ENCODE data around the gene CCDC15. TPM values are rescaled to one million over a fixed set of nuclear protein-coding genes. Genes with fewer than 3 reads are reported as not detected.

CCDC15 gene
- total RNA-seq, 1 experiment from 2014 or later = 2.8 TPM

- H3K9me3 ChIP-seq (ENCODE audit: control insufficient read depth, low read depth, low read length) = no peaks in the 10 kb centered on the region
- H3K9me3 Mint-ChIP-seq = peaks cover 2 to 5% of the 10 kb centered on the region in 2 experiments; a peak in 2 of 5 replicates
- H4K8ac ChIP-seq (replicated peaks; ENCODE audit: insufficient read length, low read depth, low read length) = no peak overlapping the region
- H3K4me2 ChIP-seq (ENCODE audit: insufficient read depth, insufficient read length, low read length) = no peak overlapping the region
- H3K79me1 ChIP-seq (ENCODE audit: insufficient read depth, low read depth, low read length, poor library complexity, severe bottlenecking) = no peaks in the 10 kb centered on the region
- no peak overlapping the region for H3K18ac ChIP-seq (ENCODE audit: insufficient read length, low read depth, low read length)
- H3K27me3 Mint-ChIP-seq (ENCODE audit: low read depth) = no peaks in the 10 kb centered on the region
- no peak overlapping the region for H3K27ac Mint-ChIP-seq
- H3K27me3 ChIP-seq (ENCODE audit: insufficient read depth, low read length) = no peaks in the 10 kb centered on the region
- no peak for DNase-seq
- no peak overlapping the region for H4K91ac ChIP-seq (ENCODE audit: insufficient read length, low read depth, low read length)
- H4K5ac ChIP-seq (ENCODE audit: insufficient read length, low read depth, low read length) = no peak overlapping the region
- no peaks in the 10 kb centered on the region for H3K79me2 ChIP-seq (ENCODE audit: insufficient read depth, low read length)
- no peak overlapping the region for H2BK5ac ChIP-seq (ENCODE audit: insufficient read length, low read length)
- H2BK12ac ChIP-seq (ENCODE audit: insufficient read length, low read depth, low read length) = no peak overlapping the region
- H3K4me1 Mint-ChIP-seq = no peaks in the 10 kb centered on the region
- H2BK120ac ChIP-seq (ENCODE audit: low read depth, low read length, poor library complexity, severe bottlenecking) = no peak overlapping the region
- no peak overlapping the region for H3K56ac ChIP-seq (ENCODE audit: insufficient read length, low read depth, low read length)
- no peak for TF ChIP-seq CTCF (conservative IDR thresholded peaks at IDR 0.05)
- H4K20me1 ChIP-seq (ENCODE audit: control insufficient read depth, insufficient read depth, insufficient read length) = no peaks in the 10 kb centered on the region
- H3K4me1 ChIP-seq (ENCODE audit: insufficient read depth, low read length) = no peaks in the 10 kb centered on the region
- no peak overlapping the region for H2AFZ ChIP-seq (ENCODE audit: low read length)
- H3K9ac ChIP-seq (ENCODE audit: extremely low read depth, insufficient read length, low read length) = no peak overlapping the region
- H2BK15ac ChIP-seq (ENCODE audit: low read depth, low read length) = no peak overlapping the region
- no peak overlapping the region for H3K4ac ChIP-seq (ENCODE audit: low read depth, low read length)
- peaks cover 0 to 8% (median 0%) of the 10 kb centered on the region in 3 experiments; a peak in 2 of 7 replicates for H3K36me3 Mint-ChIP-seq (ENCODE audit: insufficient read depth in 1 of 3, low read depth in 3 of 3)
- no peak overlapping the region for H2BK20ac ChIP-seq (ENCODE audit: low read depth, low read length, poor library complexity, severe bottlenecking)
- no peak overlapping the region for H3K27ac ChIP-seq (ENCODE audit: insufficient read length, low read depth, low read length)
- no peak overlapping the region for H2AK5ac ChIP-seq (ENCODE audit: insufficient read length, low read length)
- H3T11ph ChIP-seq (ENCODE audit: low read length) = no peak overlapping the region
- H3K4me3 Mint-ChIP-seq = no peak overlapping the region
- no peak overlapping the region for H3K23ac ChIP-seq (ENCODE audit: insufficient read length, low read depth, low read length)
- H3K14ac ChIP-seq (ENCODE audit: insufficient read depth, low read length) = no peak overlapping the region
- H3K23me2 ChIP-seq (ENCODE audit: insufficient read length, low read depth, low read length, poor library complexity, severe bottlenecking) = no peaks in the 10 kb centered on the region
Observed at GRCh38 chr11:125016413-125016812, 62.4 kb downstream of the CCDC15 start.
